ENCODE results near the gene HABP4. TPM values are rescaled to one million over a fixed set of nuclear protein-coding genes. Genes with fewer than 3 reads are reported as not detected.

The HABP4 gene
- total and polyA plus RNA-seq, 4 donors: 1.1 to 4.0 (median 2.9) TPM

- no peak for DNase-seq (ENCODE audit: low spot score)
These were observed 26.5 kb upstream of the HABP4 start for GRCh38 chr9:96423322-96423984.

More at GRCh38 chr9:96423322-96423984, 26.5 kb upstream of the HABP4 start:
- 89% methylated on average over 8 of the region's 8 CpGs for WGBS
- Histone ChIP-seq H3K27ac (ENCODE audit: low read depth in 1 of 2, low read length in 2 of 2) (no peak overlapping the region), H3K4me1 (ENCODE audit: control insufficient read depth in 4 of 4, insufficient read depth in 4 of 4, low read length in 3 of 4) (peaks cover 4 to 20% (median 18%) of the 10 kb centered on the region in 4 donors), H3K36me3 (ENCODE audit: control insufficient read depth in 4 of 4, insufficient read depth in 3 of 4, low read depth in 1 of 4, low read length in 3 of 4) (no peaks in the 10 kb centered on the region), H3K27me3 (ENCODE audit: control insufficient read depth in 4 of 4, insufficient read depth in 4 of 4, low read length in 3 of 4) (no peaks in the 10 kb centered on the region), H3K4me3 (ENCODE audit: low read depth in 1 of 3, low read length in 3 of 3) (no peak overlapping the region), H3K9ac (ENCODE audit: low read depth in 1 of 2, low read length in 2 of 2) (no peak overlapping the region), H3K9me3 (ENCODE audit: control insufficient read depth in 4 of 4, low read length in 3 of 4) (no peaks in the 10 kb centered on the region)
- TF ChIP-seq TAF1 (conservative IDR thresholded peaks at IDR 0.05): no peak
- TF ChIP-seq SP1 (IDR thresholded peaks at IDR 0.05): no peak
- TF ChIP-seq ZBTB33 (IDR thresholded peaks at IDR 0.05): no peak
- TF ChIP-seq JUND (IDR thresholded peaks at IDR 0.05): no peak
- TF ChIP-seq ATF3 (IDR thresholded peaks at IDR 0.05): no peak
- TF ChIP-seq GABPA (IDR thresholded peaks at IDR 0.05 in 1 of 2, conservative IDR thresholded peaks at IDR 0.05 in 1 of 2): no peak
- TF ChIP-seq, protein P1, sequence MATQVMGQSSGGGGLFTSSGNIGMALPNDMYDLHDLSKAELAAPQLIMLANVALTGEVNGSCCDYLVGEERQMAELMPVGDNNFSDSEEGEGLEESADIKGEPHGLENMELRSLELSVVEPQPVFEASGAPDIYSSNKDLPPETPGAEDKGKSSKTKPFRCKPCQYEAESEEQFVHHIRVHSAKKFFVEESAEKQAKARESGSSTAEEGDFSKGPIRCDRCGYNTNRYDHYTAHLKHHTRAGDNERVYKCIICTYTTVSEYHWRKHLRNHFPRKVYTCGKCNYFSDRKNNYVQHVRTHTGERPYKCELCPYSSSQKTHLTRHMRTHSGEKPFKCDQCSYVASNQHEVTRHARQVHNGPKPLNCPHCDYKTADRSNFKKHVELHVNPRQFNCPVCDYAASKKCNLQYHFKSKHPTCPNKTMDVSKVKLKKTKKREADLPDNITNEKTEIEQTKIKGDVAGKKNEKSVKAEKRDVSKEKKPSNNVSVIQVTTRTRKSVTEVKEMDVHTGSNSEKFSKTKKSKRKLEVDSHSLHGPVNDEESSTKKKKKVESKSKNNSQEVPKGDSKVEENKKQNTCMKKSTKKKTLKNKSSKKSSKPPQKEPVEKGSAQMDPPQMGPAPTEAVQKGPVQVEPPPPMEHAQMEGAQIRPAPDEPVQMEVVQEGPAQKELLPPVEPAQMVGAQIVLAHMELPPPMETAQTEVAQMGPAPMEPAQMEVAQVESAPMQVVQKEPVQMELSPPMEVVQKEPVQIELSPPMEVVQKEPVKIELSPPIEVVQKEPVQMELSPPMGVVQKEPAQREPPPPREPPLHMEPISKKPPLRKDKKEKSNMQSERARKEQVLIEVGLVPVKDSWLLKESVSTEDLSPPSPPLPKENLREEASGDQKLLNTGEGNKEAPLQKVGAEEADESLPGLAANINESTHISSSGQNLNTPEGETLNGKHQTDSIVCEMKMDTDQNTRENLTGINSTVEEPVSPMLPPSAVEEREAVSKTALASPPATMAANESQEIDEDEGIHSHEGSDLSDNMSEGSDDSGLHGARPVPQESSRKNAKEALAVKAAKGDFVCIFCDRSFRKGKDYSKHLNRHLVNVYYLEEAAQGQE (IDR thresholded peaks at IDR 0.05): no peak
- no peak for TF ChIP-seq RXRA (IDR thresholded peaks at IDR 0.05)
- TF ChIP-seq, protein P2, sequence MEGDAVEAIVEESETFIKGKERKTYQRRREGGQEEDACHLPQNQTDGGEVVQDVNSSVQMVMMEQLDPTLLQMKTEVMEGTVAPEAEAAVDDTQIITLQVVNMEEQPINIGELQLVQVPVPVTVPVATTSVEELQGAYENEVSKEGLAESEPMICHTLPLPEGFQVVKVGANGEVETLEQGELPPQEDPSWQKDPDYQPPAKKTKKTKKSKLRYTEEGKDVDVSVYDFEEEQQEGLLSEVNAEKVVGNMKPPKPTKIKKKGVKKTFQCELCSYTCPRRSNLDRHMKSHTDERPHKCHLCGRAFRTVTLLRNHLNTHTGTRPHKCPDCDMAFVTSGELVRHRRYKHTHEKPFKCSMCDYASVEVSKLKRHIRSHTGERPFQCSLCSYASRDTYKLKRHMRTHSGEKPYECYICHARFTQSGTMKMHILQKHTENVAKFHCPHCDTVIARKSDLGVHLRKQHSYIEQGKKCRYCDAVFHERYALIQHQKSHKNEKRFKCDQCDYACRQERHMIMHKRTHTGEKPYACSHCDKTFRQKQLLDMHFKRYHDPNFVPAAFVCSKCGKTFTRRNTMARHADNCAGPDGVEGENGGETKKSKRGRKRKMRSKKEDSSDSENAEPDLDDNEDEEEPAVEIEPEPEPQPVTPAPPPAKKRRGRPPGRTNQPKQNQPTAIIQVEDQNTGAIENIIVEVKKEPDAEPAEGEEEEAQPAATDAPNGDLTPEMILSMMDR (IDR thresholded peaks at IDR 0.05; ENCODE audit: low read depth, low read length, missing input control): no peak
- TF ChIP-seq EGR1 (IDR thresholded peaks at IDR 0.05; ENCODE audit: low read depth in 2 of 2): no peak
- TF ChIP-seq FOXA1 (IDR thresholded peaks at IDR 0.05): no peak
- no peak for TF ChIP-seq NR2F2 (IDR thresholded peaks at IDR 0.05)
- no peak for TF ChIP-seq MAX (IDR thresholded peaks at IDR 0.05)
- no peak for TF ChIP-seq HNF4A (conservative IDR thresholded peaks at IDR 0.05)
- no peak for TF ChIP-seq FOXA2 (IDR thresholded peaks at IDR 0.05)
- TF ChIP-seq HNF4G (IDR thresholded peaks at IDR 0.05): no peak
- no peak for TF ChIP-seq YY1 (IDR thresholded peaks at IDR 0.05)
- TF ChIP-seq RAD21 (IDR thresholded peaks at IDR 0.05): no peak

All from liver (tissue), 9 donors.